HG02885 (cell line): ENCODE data around the gene TBC1D26.
"Not testable (repeated sequence)": the region's sequence is repeated elsewhere in the genome, so short reads cannot be mapped to it uniquely, and the experiment has no call there.

Source experiments
- ATAC-seq: cut with Tn5 transposase; IDR thresholded peaks from one replicate; pipeline ENCODE4 v1.9.1; 2021; ENCODE audit warnings: mild to moderate bottlenecking; ENCODE audit not compliant: unreplicated experiment, poor library complexity

The TBC1D26 gene

GRCh38 chr17:15731900-15732299 lies at the start of gene TBC1D26:
TSS of gene TBC1D26 (plus strand) at chr17:15732283. CDS start at chr17:15735349, 3,066 bp downstream.
- ATAC-seq: not testable (repeated sequence)

- not testable (repeated sequence) for ATAC-seq
Measured at GRCh38 chr17:15683135-15683534, 48.9 kb upstream of the TBC1D26 start.

- ATAC-seq: peak; percentile 94
Measured at GRCh38 chr17:15683824-15684478, 48.1 kb upstream of the TBC1D26 start, which contains the start of gene TRIM16. TSS of gene TRIM16 (minus strand) at chr17:15684311. CDS start at chr17:15651609, 32,702 bp downstream.

GRCh38 chr17:15687494-15687893 lies 44.6 kb upstream of the TBC1D26 start:
- not testable (repeated sequence) for ATAC-seq

- ATAC-seq: peak; percentile 9
Measured at GRCh38 chr17:15698967-15699366, 33.1 kb upstream of the TBC1D26 start.

GRCh38 chr17:15699413-15699924 lies 32.6 kb upstream of the TBC1D26 start, which contains the start of gene ZNF286A:
TSS of gene ZNF286A (plus strand) at chr17:15699752. CDS start at chr17:15700330, 578 bp downstream.
- peak; percentile 96 for ATAC-seq

GRCh38 chr17:15699937-15700336 lies 32.1 kb upstream of the TBC1D26 start:
- ATAC-seq: peak; percentile 4

GRCh38 chr17:15704239-15704638 lies 27.8 kb upstream of the TBC1D26 start:
- ATAC-seq: not testable (repeated sequence)

GRCh38 chr17:15704813-15705212 lies 27.3 kb upstream of the TBC1D26 start:
- not testable (repeated sequence) for ATAC-seq

- ATAC-seq: not testable (repeated sequence)
Measured at GRCh38 chr17:15708879-15709278, 23.2 kb upstream of the TBC1D26 start.

- ATAC-seq: not testable (repeated sequence)
Measured at GRCh38 chr17:15716601-15717563, 15.2 kb upstream of the TBC1D26 start.

GRCh38 chr17:15730535-15730934 lies 1.5 kb upstream of the TBC1D26 start:
- not testable (repeated sequence) for ATAC-seq

- ATAC-seq: not testable (repeated sequence)
Measured at GRCh38 chr17:15733174-15733789, 1.2 kb downstream of the TBC1D26 start.

GRCh38 chr17:15736578-15736977 lies 4.5 kb downstream of the TBC1D26 start:
- not testable (repeated sequence) for ATAC-seq

GRCh38 chr17:15738066-15738465 lies 6.0 kb downstream of the TBC1D26 start:
- ATAC-seq: no peak

GRCh38 chr17:15739259-15739658 lies 7.2 kb downstream of the TBC1D26 start:
- ATAC-seq: not testable (repeated sequence)

- ATAC-seq: not testable (repeated sequence)
Measured at GRCh38 chr17:15740041-15740440, 8.0 kb downstream of the TBC1D26 start.

- ATAC-seq: no peak
Measured at GRCh38 chr17:15740570-15741120, 8.6 kb downstream of the TBC1D26 start.

- no peak for ATAC-seq
Measured at GRCh38 chr17:15741624-15742023, 9.5 kb downstream of the TBC1D26 start.
